HG03439 (cell line): ENCODE measurements around the gene LRFN2.

ENCODE experiments used
- ATAC-seq: cut with Tn5 transposase; IDR thresholded peaks from one replicate; pipeline ENCODE4 v1.9.1; 2021; ENCODE audit warnings: mild to moderate bottlenecking, moderate library complexity; ENCODE audit not compliant: unreplicated experiment

LRFN2 gene

GRCh38 chr6:40587240-40588069 lies at the start of gene LRFN2:
LRFN2 (minus strand) TSS chr6:40587364.
- no peak for ATAC-seq

DNA sequence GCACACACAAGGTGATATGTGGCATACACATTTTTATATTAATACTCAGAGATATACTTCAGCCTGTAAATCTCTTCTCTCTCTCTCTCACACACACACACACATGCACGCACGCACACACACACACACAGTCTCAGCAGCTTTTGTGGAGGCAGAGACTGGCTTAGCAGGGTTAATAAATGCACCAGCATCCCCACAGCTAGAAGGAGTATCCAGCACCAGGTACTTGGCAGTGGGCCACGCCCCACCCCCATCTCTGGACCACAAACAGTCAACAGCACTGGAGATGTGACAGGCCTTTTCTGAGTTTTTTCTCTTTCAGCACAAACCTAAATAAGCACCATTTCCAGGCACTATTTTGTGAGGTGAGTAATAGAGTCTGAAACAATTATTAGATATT lies 47.3 kb upstream of the LRFN2 start:
- ATAC-seq: no peak

GRCh38 chr6:40631744-40632143 lies 44.6 kb upstream of the LRFN2 start:
- no peak for ATAC-seq

DNA sequence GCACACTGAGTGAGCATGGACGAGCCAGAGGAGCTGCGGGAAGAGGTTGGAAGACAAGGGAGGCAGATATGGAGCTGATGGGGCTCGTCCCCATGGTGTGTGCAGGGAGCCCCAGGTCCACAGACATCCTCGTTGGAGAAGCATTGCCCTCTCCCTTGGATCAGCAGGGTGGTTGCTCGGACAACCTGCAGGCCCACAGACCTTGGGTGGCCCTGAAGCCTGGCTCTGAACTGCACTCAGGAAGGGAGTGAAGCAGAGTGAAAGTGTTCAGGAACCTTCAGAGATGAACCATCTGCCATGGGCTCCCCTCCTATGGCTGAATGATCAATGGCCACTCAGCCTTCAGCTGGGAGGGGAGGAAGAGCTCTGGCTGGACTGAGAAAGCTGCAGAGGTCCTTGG lies 43.3 kb upstream of the LRFN2 start:
- no peak for ATAC-seq

GRCh38 chr6:40630051-40630450 lies 42.9 kb upstream of the LRFN2 start:
- no peak for ATAC-seq

DNA sequence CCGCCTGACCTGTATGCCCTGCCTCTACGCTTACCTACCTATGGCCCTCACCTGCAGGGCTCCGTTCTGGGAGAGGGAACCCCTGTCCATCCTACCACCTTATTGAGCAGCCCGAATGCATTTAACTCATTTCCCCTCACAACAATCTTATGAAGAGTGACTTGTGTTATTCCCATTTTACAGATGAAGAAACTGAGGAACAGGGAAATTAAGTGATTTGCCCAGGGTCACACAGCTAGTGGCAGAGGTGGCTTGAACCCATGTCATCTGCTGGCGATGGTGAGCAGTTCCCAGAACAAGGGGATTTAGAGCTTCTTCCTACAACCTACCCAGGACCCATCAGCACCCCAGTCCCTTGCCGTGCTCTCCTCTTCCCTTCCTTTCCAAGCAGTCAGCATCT lies 42.3 kb upstream of the LRFN2 start:
- no peak for ATAC-seq

DNA sequence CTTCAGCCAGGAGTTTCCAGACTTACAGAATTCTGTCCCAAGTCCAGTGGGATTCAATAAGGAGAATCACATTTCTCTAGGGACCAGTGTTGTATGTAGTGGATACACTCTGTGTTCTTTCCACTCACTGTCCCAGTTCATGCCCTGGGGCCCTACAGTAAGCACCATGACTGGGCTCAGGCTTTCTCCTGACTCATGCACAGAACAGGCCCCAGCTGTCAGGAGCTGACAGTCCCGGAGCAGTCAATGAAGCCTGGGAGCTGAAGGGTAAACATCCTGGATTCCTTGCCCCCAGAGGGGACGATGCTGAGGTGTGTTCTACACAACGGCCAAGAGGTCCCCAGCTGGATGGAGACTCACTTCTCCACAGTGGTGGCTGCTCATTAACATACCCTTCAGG lies 40.2 kb upstream of the LRFN2 start:
- no peak for ATAC-seq

GRCh38 chr6:40626886-40627285 lies 39.7 kb upstream of the LRFN2 start:
- ATAC-seq: no peak

GRCh38 chr6:40623932-40624331 lies 36.8 kb upstream of the LRFN2 start:
- ATAC-seq: no peak

GRCh38 chr6:40623178-40623577 lies 36.0 kb upstream of the LRFN2 start:
- no peak for ATAC-seq

DNA sequence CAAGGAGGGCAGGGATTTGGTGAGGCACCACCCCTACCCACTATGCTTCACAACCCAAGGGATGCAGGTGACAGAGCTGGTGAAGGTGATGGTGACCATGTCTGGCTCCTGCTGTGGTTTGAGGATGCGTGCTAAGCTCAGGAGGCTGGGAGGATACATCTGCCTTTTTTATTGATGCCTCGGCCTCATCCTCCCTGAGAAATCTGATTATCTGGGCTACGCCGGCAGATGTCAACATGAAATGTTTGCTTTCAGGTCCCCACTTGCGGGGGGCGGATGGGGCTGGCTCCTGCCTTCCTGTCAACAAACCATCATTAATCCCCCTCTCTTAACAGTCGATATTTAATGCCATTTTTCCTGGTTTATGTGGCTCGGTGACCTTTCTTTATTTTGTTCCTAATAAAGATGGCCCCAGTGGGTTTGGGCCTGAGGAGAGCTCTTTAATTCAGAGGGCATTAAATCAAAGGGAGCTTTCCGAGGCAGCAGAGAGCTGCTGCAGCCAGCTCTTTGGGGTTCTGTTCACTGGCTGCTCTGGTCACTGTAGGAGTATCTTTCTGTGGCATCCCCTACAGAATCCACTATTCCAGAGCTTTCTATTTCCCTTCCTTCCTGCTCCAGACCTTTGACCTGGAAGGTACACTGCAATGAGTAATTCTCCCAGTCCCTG lies 33.5 kb upstream of the LRFN2 start:
- no peak for ATAC-seq

DNA sequence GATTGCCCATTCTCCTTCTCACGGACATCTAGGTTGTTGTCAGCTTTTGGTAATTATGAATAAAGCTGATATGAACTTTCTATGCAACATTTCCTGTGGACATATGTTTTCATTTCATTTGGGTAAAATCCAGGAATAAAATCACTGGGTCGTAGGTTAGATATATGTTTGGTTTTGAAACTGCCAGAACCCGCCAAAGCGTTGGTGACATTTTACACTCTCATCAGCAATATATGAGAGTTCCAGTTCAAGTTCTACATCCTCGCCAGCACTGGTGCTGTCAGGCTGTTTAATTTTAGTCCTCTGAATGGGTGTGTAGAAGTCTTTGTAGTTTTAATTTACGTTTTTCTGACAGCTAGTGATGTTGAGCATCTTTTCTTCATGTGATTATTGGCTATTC lies 27.5 kb upstream of the LRFN2 start:
- no peak for ATAC-seq

DNA sequence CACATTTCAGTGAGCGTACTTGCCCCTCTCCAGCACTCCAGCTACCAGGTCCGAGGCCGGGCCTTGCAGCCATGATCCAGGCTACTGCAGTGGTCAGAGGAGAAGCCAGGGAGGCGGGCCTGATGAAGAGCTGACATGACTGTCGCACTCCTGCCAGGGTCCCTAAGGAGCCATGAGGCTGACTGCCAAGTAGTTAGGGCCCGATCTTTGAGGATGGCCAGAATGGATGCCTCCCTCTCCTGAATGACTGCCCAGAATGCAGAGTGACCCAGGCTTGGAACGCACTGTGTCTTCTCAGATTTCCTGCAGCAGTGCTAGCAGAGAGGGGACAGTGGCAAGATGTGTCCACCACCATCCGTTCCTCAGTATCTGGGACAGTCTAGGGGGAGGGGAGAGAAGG lies 24.7 kb upstream of the LRFN2 start:
- no peak for ATAC-seq

DNA sequence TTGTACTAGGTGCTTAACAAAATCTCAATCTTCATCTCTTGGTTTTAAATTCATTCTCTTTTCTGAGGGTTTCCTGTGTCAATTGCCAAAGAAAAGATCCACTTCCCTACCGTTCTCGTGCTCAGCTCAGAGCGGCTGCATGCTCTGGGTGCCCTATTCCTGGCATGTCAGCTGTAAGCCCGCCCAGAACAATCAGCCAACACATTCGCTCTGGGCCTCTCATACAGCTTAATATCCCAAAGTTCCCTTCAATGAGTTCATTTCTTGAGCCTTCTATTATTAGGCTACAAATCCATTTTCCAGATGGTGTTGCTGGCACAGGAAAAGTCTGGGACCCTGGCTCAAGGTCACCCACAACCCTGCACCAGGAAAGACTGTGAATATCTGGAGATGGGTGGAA lies 24.3 kb upstream of the LRFN2 start:
- ATAC-seq: no peak

DNA sequence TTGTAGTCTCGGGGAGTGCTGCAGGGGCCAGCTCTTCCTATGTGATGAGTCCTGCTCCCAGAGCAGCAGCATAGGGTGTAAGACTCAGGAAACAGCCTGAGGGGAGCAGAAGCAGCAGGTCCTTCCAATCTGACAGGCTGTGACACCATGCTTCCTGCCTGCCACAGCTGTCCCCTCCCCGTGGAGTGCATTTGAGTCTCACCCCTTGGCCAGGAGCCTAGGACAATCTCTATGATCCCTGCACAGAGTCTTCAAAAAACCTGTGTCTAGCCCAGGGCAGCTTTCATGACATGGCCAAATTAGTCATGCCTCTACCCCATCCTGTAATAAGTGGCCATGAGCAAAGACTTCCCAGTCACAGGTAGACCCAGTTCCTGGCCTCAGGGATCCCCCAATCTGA lies 23.1 kb upstream of the LRFN2 start:
- no peak for ATAC-seq

GRCh38 chr6:40606981-40607380 lies 19.8 kb upstream of the LRFN2 start:
- ATAC-seq: no peak

GRCh38 chr6:40606526-40606925 lies 19.4 kb upstream of the LRFN2 start:
- no peak for ATAC-seq

GRCh38 chr6:40604082-40604481 lies 16.9 kb upstream of the LRFN2 start:
- ATAC-seq: no peak

DNA sequence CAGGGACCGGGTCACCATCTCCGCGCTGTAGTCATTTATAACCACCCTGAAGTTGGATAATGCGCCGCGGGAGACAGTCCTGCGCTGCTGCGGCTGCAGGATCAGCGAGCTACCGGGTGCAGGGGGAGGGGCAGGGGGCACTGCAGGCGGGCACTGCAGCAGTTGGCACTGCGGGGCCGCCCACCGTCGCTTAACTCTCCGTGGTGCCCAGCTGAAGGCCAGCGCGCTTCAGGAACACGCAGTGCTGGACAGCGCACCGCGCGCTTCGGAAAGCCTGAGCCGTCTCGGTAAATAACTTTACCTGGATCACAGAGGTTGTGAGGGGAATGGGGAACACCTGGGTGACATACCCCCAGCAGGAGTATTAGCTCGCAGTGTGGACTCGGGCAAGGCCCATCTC lies 12.4 kb upstream of the LRFN2 start:
- ATAC-seq: no peak

GRCh38 chr6:40598516-40598915 lies 11.4 kb upstream of the LRFN2 start:
- ATAC-seq: no peak

DNA sequence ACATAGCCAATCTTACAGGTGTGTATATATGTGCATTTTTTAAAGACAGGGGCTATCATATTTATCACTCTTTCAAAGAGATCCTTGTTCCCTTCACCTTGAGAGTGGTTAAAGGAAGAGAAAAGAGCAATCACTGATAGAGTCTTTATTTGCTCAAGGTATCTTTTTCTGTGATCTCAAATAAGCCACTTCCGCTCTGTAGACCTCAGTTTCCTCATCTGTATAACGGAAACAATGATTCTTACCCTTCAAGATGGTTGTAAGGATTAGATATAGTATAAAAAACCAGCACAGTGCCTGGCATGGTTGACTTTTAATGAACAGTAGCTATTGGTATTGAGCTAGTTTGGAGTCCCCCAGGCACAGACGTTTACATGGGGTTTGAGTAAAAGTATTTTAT lies 10.1 kb upstream of the LRFN2 start:
- no peak for ATAC-seq

GRCh38 chr6:40588480-40588879 lies 1.3 kb upstream of the LRFN2 start:
- no peak for ATAC-seq

DNA sequence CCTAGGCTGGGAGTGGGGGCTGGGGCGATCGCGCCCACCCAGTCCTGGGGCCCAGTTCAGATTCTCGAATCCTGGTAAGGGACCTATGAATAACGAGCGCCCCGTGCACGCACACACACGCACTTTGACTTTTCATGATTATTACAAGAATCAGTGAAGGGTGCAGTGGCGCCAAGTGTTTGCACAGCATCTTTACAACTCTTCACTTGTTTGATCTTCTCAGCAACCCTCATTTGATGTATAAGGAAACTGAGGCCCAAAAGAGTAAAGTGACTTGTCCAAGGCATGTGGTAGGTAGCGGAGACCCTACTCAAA lies 863 bp upstream of the LRFN2 start:
- no peak for ATAC-seq
